ENCODE results near the gene ITGAX. TPM values are rescaled to one million over a fixed set of nuclear protein-coding genes. Genes with fewer than 3 reads are reported as not detected.
"Not testable (repeated sequence)": the region's sequence is repeated elsewhere in the genome, so short reads cannot be mapped to it uniquely, and the experiment has no call there.

ITGAX gene
- polyA plus RNA-seq, 3 donors = 0.53 to 0.69 (median 0.57) TPM

GRCh38 chr16:31404353-31405064 is 49.5 kb downstream of the ITGAX start:
- no peak for DNase-seq (ENCODE audit: low read depth in 3 of 3, low spot score in 2 of 3)

- no peak for DNase-seq (ENCODE audit: low read depth in 3 of 3, low spot score in 2 of 3)
These were observed 52.4 kb downstream of the ITGAX start for GRCh38 chr16:31407406-31407805.

- no peak for DNase-seq (ENCODE audit: low read depth in 3 of 3, low spot score in 2 of 3)
These were observed 54.5 kb downstream of the ITGAX start for GRCh38 chr16:31409433-31409832.

GRCh38 chr16:31410082-31410481 is 55.1 kb downstream of the ITGAX start:
- DNase-seq (ENCODE audit: low read depth in 3 of 3, low spot score in 2 of 3) = no peak

- no peak for DNase-seq (ENCODE audit: low read depth in 3 of 3, low spot score in 2 of 3)
These were observed 56.3 kb downstream of the ITGAX start for GRCh38 chr16:31411024-31411844.

- no peak for DNase-seq (ENCODE audit: low read depth in 3 of 3, low spot score in 2 of 3)
These were observed 57.8 kb downstream of the ITGAX start for GRCh38 chr16:31412750-31413149.

GRCh38 chr16:31413381-31413780 is 58.4 kb downstream of the ITGAX start:
- DNase-seq (ENCODE audit: low read depth in 3 of 3, low spot score in 2 of 3) = no peak

- no peak for DNase-seq (ENCODE audit: low read depth in 3 of 3, low spot score in 2 of 3)
These were observed 59.0 kb downstream of the ITGAX start for GRCh38 chr16:31413943-31414342.

GRCh38 chr16:31414706-31415105 is 59.7 kb downstream of the ITGAX start:
- no peak for DNase-seq (ENCODE audit: low read depth in 3 of 3, low spot score in 2 of 3)

- no peak for DNase-seq (ENCODE audit: low read depth in 3 of 3, low spot score in 2 of 3)
These were observed 61.4 kb downstream of the ITGAX start for GRCh38 chr16:31416371-31416770.

- not testable (repeated sequence) for DNase-seq (ENCODE audit: low read depth in 3 of 3, low spot score in 2 of 3)
These were observed 62.1 kb downstream of the ITGAX start for GRCh38 chr16:31417036-31417435.

- DNase-seq (ENCODE audit: low read depth in 3 of 3, low spot score in 2 of 3) = no peak
These were observed 62.9 kb downstream of the ITGAX start for GRCh38 chr16:31417916-31418315.

- DNase-seq (ENCODE audit: low read depth in 3 of 3, low spot score in 2 of 3) = no peak
These were observed 65.1 kb downstream of the ITGAX start for GRCh38 chr16:31420037-31420436.

GRCh38 chr16:31421587-31421986 is 66.6 kb downstream of the ITGAX start:
- no peak for DNase-seq (ENCODE audit: low read depth in 3 of 3, low spot score in 2 of 3)

- no peak for DNase-seq (ENCODE audit: low read depth in 3 of 3, low spot score in 2 of 3)
These were observed 68.3 kb downstream of the ITGAX start for GRCh38 chr16:31423241-31423640.

- DNase-seq (ENCODE audit: low read depth in 3 of 3, low spot score in 2 of 3) = no peak
These were observed 68.8 kb downstream of the ITGAX start for GRCh38 chr16:31423801-31424200.

GRCh38 chr16:31427441-31428278 is 72.7 kb downstream of the ITGAX start:
- DNase-seq (ENCODE audit: low read depth in 3 of 3, low spot score in 2 of 3) = peak in 1 of 3 donors; percentile 13

- DNase-seq (ENCODE audit: low read depth in 3 of 3, low spot score in 2 of 3) = no peak
These were observed 73.3 kb downstream of the ITGAX start, which contains the start of gene COX6A2 for GRCh38 chr16:31428279-31428597. TSS of gene COX6A2 (minus strand) at chr16:31428360. CDS start at chr16:31428325, 35 bp downstream.

- no peak for DNase-seq (ENCODE audit: low read depth in 3 of 3, low spot score in 2 of 3)
These were observed 73.8 kb downstream of the ITGAX start for GRCh38 chr16:31428638-31429247.

GRCh38 chr16:31429314-31429713 is 74.3 kb downstream of the ITGAX start:
- no peak for DNase-seq (ENCODE audit: low read depth in 3 of 3, low spot score in 2 of 3)

GRCh38 chr16:31429796-31430195 is 74.8 kb downstream of the ITGAX start:
- DNase-seq (ENCODE audit: low read depth in 3 of 3, low spot score in 2 of 3) = no peak
